AG09309 (cell line): ENCODE measurements around the gene CTTN.
"Not testable (repeated sequence)": the region's sequence is repeated elsewhere in the genome, so short reads cannot be mapped to it uniquely, and the experiment has no call there.

ENCODE experiments used
- DNase-seq: peaks from one replicate; pipeline ENCODE4 v3.0.0-alpha.2; 2010; ENCODE audit warnings: low read depth
- H3K4me3 ChIP-seq: 2 replicates; pipeline ENCODE4 v1.5.1; 2011; ENCODE audit warnings: mild to moderate bottlenecking, low read depth, low read length, moderate library complexity; ENCODE audit not compliant: control insufficient read depth
- TF ChIP-seq, protein P1 (sequence below): IDR thresholded peaks from 2 replicates; pipeline ENCODE4 v1.5.1; 2011; ENCODE audit warnings: mild to moderate bottlenecking, low read depth, low read length, inconsistent platforms; ENCODE audit not compliant: insufficient read depth, control insufficient read depth; ENCODE audit errors: missing control alignments

CTTN gene

DNA sequence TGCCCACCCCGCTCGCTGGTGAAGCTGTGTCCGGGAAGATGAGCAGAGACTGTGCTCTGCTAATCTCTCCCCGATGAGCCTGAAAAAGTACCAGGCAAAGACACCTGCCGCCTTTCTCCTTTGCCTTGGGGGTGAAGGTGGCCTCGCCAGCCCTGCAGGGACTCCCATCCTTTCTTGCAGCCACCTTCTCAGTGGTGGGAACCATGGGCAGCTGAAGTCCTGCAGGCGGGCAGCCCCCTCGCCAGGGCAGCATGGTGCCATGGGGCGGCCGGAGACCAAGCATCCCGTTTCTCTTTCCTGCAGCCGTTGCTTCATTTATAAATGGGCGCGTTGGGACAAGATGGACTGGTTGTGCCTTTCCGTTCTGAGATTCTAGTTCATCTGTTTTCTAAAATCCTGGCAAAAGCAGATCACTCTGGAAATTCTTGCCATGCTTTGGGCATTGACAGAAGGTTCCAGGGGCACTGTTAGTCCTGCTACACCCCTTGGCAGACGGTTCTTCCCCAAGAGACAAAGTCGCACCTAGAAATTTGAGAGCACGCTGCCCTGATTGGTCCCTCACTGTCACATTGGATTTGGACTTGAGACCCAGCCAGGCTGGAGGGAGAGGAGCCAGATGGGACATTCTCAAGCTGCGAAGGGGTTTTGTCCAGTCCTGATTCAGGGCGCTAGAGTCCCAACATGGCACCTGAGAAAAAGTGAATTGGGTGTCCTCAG, 7.5 kb downstream of the CTTN start:
- no peak overlapping the region for H3K4me3 ChIP-seq
- TF ChIP-seq, protein P1, sequence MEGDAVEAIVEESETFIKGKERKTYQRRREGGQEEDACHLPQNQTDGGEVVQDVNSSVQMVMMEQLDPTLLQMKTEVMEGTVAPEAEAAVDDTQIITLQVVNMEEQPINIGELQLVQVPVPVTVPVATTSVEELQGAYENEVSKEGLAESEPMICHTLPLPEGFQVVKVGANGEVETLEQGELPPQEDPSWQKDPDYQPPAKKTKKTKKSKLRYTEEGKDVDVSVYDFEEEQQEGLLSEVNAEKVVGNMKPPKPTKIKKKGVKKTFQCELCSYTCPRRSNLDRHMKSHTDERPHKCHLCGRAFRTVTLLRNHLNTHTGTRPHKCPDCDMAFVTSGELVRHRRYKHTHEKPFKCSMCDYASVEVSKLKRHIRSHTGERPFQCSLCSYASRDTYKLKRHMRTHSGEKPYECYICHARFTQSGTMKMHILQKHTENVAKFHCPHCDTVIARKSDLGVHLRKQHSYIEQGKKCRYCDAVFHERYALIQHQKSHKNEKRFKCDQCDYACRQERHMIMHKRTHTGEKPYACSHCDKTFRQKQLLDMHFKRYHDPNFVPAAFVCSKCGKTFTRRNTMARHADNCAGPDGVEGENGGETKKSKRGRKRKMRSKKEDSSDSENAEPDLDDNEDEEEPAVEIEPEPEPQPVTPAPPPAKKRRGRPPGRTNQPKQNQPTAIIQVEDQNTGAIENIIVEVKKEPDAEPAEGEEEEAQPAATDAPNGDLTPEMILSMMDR, result no peak
- no peak for DNase-seq

DNA sequence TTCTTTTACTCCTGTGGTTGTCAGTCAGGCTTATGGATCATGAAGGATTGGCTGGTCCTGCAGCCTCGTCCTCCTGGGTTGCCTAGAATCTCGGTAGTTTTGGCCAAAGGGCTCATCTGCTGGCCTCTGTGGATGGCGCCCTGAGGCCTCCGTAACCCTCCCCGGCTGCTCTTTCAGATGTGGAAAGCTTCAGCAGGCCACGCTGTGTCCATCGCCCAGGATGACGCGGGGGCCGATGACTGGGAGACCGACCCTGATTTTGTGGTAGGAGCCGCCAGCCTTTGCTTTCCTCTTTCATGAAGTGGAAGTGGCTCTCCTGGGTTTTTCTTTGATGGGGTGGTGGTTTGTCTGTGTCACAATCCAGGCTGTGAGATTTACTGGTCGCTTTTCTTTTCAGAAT, 8.8 kb downstream of the CTTN start:
- no peak for DNase-seq
- TF ChIP-seq, protein P1, result no peak
- H3K4me3 ChIP-seq, result no peak overlapping the region

DNA sequence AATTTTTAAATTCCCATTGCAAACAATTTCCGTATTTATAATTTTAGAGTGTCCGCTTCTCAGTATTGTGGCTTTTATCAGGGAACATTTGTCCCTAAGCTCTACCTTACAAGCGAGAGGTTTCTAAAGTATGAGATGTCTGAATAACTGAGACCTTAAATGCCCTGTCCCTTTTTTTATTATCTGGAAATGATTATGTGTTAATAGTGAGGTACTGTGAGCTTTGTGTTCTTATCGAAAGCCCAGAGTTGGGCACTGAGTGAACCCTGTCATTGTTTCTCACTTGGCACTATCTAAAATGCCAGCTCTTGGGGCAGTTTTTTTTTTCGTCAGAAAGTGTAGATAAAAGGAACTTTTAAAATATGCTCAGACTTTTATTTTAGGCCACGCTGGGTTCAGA, 9.5 kb downstream of the CTTN start:
- no peak for DNase-seq
- TF ChIP-seq, protein P1, result no peak
- H3K4me3 ChIP-seq, result no peak overlapping the region

- H3K4me3 ChIP-seq, DNase-seq: not testable (repeated sequence)
These were observed 10.0 kb downstream of the CTTN start for GRCh38 chr11:70408326-70408725.

GRCh38 chr11:70409437-70409836, 11.1 kb downstream of the CTTN start:
- DNase-seq, result no peak
- no peak overlapping the region for H3K4me3 ChIP-seq
- TF ChIP-seq, protein P1, result no peak

- DNase-seq, result no peak
- TF ChIP-seq, protein P1, result no peak
- no peak overlapping the region for H3K4me3 ChIP-seq
These were observed 11.5 kb downstream of the CTTN start for GRCh38 chr11:70409871-70410270.

DNA sequence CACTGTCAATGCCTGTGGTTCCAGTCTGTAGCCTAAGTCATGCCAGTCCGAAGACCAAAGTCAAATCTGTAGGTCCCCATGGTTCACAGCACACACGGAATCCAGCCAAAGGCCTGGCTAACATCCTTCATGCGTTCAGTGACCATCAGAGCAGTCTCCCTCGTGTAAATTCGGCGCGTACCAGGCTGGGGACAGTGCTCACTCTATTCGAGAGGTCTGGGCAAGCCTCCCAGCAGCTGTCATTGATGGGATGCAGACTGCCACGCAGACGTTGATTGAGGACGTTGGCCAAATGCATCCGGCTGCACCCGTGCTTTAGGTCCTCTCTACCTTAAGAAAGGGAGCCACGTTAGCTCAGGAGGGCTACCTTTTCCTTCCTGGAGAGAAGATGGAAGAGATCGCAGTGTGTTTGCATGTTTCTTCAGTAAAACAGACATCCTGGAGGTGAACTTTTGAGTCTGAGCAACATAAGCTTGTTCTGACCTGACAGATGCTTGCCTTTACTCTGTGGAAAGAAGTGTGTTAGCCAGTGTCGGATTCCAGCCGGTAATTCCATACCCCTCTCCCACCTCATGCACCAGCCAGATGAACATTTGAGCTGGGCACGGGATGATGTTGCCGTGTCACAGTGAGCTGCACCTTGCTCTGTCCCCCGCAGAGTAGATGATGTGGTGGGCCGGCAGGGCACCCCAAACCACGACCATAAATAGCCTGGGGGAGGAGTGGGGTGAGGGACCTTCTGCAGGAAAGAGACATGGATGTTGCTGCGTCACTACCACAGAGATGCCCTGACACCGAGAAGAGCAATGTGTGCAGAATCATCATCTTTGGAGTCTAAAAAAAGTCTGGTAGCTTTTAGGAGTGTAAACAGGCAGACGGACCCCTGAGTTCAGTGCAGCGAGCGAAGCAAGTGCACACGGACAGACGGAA, 12.2 kb downstream of the CTTN start:
- H3K4me3 ChIP-seq, result no peak overlapping the region
- TF ChIP-seq, protein P1, result no peak
- DNase-seq, result no peak
